ENCODE data around the gene TCF25.
"Not testable (repeated sequence)": the region's sequence is repeated elsewhere in the genome, so short reads cannot be mapped to it uniquely, and the experiment has no call there.

Gene TCF25

DNA sequence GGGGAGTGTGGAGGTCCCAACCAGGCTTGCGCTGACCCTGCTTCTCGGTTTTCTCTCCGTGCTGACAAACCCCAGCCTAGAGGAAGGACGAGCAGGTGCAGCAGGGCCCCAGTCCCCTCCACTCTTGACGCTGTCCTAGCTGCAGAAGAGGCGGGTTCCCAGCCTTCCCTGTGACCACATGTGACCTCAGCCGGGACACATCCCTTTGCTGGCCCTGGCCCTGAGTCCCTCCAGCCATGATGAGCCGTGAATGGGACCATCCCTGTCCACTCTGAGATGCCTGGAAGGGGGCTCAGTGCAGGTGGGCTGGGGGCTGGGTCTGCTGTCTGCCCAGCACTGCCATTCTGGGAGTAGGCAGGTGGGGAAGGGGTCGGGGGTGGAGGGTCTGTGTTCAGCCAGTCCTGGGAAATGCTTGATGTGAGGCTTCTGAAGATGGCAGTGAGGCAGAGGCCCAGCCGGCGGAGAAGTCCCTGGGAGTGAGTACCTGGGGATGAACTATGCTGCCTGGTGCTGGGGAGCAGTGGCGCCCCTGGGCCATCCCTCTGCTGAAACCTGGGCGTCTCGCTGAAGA lies 47.8 kb downstream of the TCF25 start:
- DNase-seq = no peak

DNA sequence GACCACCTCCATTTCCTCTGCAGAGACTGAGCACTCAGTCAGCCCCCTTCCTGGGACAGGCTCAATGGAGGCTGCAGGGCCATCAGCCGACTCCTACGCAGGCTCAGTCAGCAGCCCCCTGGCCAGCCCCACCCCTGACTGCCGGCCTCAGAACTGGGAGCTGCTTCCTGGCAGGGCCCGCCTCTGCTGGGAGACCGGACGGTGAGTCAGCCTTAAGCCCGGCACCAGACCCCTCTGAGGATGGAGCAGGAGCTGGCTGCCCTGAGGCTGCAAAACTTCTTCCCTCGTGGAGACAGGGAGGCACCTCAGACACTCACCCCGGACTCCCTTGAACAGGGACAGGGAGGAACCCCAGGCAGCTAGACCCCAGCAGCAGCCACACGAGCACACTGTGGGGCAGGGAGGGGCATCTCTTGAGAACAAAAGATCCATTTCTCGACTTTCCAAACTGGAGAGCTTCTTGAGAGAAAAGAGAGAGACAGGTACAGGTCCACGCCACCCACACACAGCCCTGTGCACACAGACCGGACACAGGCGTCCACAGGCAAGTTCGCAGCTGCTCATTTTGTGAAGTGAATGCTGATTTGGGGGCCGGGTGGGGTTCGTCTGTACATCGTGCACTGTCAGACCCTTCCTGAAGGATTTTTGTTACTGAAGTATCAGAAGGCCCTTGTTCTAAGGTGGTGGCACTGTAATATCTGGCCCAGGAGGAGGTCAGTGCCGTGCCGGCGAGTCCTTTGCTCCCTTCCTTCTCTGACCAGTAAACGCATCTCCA lies 48.5 kb downstream of the TCF25 start:
- DNase-seq = peak in 1 of 2 donors; percentile 18

DNA sequence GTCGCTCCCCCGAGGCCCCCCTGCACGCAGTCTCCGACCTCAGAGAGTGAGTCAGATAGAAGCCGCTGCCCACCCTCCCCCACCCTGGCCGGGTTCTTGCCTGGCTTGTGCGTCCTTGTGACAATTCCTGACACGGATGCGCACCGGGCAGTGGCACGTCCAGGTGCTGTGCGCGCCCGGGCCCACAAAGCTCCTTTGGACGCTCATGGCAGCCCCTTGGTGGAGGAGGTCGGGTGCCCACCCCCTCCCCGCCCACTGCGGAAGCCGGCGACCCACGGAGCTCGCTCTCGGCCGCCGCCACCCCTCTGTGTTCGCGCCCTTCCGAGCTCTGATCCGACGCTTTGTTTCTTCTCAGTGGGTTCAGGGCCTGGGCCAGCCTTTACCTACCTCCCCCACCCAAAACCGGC lies 49.1 kb downstream of the TCF25 start:
- peak in 1 of 2 donors; percentile 20 for DNase-seq

DNA sequence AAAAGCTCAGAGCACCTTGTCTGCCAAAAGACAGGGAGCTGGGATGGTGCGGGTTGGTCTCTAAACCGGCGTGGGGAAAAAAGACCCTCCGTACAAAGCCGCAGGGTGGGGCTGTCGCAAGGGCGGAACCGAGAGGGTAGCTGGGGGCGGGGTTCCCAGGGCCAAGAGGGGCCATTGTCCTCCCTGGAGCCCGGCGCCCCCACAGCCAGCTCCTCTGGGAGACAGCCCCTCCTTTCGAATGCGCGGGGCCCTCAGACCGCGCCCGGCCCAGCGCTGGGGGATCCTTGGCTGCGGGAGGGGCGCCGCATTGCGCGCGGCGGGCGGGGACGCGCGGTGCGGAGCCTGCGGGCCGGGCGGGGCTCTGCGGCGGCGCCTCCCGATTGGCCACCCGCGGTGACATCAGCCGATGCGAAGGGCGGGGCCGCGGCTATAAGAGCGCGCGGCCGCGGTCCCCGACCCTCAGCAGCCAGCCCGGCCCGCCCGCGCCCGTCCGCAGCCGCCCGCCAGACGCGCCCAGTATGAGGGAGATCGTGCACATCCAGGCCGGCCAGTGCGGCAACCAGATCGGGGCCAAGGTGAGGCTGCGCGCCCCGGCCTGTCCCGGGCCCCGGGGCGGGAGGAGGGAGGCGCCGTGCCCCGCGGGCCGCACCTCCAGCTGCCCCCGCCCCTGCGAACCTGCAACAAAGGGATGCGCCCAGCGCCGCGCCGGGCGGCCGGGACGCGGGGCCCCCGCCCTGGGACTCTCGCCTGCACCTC lies 49.7 kb downstream of the TCF25 start, which contains the start of gene TUBB3:
TSS of gene TUBB3 (plus strand) at position 459 of the 756 bp plus-strand sequence. CDS start at position 519, 60 bp downstream.
- DNase-seq = peak; percentile 23 to 43

DNA sequence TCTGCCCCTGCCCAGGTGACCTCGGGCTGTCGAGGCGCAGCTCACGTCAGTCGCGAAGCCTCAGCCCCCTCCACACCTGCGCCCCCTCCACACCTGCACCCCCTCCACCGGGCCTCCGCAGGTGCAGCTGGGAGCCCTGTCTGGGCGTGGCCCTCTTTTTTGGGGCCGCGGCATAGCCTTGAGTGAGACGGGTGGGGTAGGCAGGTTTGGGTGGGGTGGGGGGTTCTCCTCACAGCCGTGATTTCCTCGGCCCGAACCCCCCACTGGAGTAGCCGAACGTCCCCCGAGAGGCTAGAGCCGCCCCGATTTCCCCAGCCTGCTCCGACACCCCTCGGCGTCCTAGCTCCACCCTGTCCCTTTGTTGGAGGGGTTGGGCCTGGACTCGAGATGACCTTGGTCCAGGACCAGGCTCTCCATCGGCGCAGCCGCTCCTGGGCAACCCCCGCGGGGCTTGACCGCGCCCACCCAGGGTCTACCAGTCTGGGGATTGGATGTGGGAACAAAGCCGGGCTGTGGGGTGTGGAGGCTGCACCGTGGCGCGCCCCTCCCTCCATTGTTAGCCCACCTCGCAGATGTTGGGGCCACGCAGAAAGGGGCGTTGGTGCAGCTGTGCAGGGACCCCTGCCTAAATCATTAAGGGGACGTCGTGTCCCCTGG lies 50.4 kb downstream of the TCF25 start:
- DNase-seq = no peak

DNA sequence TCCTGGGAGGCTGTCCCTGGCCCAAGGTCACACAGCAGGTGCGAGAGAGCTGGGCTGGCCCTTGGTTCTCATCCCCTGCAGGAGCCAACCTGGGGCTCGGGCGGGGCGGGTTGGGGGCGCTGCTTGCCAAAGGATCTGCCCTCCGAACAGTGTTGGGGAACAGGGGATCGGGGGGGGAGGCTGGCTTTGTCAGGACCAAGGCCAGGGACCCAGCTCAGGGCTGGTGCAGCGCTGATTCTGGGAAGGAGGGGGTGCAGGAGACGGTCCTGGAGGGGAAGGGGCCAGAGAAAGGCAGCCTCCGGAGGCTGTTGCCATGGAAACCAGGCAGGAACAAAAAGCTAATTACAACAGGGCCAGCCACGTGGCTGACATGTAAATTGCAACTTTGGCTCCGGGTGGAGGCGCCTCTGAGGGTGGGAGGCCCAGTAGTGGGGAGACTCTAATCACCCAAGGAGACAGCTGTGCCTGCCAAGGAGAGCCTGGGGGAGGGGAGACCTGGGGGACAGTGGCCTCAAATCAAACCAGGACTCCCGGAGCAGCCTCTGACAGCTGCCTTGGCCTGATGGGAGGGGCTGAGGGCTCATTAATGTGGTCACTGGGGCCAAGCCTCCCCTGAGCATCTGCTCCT lies 51.0 kb downstream of the TCF25 start:
- peak; percentile 27 to 50 for DNase-seq

DNA sequence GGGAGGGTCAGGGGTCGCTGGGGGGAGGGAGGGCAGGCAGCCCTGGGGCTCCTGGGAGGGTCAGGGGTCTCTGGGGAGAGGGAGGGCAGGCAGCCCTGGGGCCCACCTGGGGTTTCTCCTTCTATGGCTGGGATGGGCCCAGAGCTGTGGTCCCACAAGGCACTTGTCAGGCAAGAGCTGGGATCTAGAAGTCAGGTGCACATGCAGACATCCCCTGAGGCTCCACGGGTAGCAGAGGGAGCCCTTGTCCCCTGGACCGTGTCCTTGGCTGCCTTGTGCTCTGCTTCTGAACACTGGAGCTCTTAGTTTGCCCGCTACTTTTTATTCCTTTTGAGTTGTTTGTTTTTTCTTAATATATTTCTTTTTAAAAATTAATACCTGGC lies 51.5 kb downstream of the TCF25 start:
- DNase-seq = no peak

DNA sequence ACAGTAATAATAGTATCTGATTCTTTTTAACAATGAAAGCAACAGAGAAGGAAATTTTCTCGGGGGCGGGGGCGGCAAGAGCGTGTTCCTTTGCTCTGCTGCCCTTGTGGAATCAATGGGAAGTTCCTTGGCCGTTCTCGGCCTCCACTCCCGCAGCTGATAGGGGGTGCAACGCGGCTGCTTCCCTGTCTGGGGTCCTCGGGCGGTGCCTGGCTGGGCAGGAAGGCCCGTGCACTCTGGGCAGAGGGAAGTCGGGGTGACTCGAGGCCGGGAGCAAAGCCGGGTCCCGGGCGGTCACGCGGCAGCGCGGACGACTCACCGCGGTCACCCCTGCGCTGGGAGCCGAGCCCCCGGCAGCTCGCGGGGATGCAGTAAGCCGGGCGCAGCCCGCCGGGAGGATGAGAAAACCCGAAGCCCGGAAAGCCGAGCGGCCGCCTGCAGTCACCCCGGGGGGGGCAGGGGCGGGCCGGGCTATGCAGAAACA lies 52.2 kb downstream of the TCF25 start:
- no peak for DNase-seq

DNA sequence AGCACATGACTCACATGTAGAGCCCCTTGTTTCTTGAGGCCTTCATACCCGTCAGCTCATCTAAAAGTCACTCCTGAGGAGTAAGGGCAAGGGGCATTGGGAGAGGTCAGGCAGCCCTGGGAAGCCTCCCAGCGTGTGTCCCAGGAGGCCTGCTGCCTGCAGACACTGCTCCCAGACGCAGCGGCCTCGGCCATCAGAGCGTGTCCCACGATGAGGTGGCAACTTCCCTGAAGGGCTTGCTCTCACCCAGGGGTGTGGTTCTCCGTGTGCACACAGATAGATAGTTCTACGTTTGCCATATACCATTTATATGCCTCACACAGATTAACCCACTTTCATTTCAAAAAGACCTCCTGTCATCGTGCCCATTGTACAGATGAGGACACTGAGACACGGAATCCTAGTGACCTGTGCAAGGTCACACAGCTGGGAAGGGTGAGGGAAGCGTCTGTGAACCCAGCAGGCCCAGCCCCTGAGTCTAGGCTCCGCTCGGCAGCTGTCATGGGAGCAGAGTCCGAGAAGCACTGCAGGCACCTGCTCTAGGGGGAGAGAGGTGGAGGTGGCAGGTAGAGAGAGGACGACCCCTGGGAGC lies 58.0 kb downstream of the TCF25 start:
- DNase-seq = no peak

DNA sequence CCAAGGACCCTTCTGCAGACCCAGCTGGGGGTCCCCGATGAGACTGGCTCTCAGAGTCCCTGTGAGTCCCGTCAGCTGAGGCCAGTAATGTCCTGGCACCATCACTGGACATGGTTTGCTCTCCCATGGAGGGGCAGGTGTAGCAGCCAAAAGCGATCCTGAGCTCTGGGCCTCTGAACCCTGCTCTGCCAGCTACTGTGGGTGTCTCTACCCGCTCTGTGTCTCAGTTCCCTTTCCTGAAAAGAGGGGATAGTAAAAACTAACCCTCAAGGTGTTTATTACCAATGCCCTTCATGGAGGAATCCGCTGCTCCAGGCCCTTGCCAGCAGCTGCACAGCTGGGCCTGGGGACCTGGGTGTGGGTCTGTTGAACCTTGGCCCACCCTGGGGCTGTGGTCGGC lies 58.6 kb downstream of the TCF25 start:
- no peak for DNase-seq

DNA sequence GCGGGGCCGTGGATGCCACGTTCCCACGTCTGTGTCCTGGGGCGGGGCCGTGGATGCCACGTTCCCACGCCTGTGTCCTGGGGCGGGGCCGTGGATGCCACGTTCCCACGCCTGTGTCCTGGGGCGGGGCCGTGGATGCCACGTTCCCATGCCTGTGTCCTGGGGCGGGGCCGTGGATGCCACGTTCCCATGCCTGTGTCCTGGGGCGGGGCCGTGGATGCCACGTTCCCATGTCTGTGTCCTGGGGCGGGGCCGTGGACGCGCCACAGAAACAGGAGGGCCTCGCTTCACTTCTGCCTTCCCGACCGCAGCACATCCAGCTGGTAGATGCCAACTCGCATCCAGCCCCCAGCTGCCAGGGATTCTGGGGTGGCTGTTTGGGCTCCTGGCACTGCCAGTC lies 60.6 kb downstream of the TCF25 start:
- not testable (repeated sequence) for DNase-seq

DNA sequence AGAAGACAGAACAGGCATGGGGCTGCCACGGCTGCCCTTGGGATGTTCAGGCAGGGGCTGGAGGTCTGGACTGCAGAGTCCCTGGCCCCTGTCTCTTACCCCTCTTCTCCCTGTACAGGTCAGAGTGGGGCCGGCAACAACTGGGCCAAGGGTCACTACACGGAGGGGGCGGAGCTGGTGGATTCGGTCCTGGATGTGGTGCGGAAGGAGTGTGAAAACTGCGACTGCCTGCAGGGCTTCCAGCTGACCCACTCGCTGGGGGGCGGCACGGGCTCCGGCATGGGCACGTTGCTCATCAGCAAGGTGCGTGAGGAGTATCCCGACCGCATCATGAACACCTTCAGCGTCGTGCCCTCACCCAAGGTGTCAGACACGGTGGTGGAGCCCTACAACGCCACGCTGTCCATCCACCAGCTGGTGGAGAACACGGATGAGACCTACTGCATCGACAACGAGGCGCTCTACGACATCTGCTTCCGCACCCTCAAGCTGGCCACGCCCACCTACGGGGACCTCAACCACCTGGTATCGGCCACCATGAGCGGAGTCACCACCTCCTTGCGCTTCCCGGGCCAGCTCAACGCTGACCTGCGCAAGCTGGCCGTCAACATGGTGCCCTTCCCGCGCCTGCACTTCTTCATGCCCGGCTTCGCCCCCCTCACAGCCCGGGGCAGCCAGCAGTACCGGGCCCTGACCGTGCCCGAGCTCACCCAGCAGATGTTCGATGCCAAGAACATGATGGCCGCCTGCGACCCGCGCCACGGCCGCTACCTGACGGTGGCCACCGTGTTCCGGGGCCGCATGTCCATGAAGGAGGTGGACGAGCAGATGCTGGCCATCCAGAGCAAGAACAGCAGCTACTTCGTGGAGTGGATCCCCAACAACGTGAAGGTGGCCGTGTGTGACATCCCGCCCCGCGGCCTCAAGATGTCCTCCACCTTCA lies 61.5 kb downstream of the TCF25 start:
- DNase-seq = no peak

DNA sequence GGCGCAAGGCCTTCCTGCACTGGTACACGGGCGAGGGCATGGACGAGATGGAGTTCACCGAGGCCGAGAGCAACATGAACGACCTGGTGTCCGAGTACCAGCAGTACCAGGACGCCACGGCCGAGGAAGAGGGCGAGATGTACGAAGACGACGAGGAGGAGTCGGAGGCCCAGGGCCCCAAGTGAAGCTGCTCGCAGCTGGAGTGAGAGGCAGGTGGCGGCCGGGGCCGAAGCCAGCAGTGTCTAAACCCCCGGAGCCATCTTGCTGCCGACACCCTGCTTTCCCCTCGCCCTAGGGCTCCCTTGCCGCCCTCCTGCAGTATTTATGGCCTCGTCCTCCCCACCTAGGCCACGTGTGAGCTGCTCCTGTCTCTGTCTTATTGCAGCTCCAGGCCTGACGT lies 62.2 kb downstream of the TCF25 start:
- not testable (repeated sequence) for DNase-seq

DNA sequence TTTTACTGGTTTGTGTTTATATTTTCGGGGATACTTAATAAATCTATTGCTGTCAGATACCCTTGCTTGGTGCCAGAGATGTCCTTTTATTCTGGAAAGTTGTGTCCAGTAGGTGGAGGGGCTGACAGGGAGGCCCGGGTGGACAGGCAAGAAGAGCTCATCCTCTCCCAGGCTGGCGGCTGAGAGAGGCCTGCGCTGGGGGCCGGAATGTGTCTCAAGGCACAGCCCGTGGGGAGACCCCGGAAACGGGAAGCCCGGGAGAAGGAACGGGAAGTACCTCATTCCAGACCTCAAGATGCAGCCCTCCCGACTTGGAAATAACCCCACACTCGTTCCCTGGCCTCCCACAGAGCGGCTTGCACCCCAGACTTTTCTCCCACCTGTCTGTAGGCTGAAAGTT lies 62.6 kb downstream of the TCF25 start:
- DNase-seq = no peak

DNA sequence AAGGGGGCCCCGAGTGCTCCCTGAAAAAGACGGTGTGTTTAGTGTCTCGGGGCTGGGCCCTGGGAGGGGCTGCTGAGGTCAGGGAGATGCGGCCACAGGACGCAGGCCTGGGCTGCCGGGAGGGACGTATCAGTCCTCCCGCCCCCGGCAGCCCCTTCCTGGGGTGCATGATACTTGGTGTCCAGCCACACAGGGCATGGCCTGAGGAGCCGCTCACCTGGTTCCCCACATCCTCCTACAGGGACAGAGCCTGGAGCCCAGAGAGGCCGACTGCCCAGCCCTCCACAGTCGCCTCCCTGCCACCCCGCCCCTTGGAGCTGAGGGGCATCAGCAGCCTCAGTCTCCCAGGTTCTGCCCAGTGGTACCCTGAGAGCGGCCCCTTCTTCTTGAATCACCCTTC lies 63.1 kb downstream of the TCF25 start:
- DNase-seq = no peak

DNA sequence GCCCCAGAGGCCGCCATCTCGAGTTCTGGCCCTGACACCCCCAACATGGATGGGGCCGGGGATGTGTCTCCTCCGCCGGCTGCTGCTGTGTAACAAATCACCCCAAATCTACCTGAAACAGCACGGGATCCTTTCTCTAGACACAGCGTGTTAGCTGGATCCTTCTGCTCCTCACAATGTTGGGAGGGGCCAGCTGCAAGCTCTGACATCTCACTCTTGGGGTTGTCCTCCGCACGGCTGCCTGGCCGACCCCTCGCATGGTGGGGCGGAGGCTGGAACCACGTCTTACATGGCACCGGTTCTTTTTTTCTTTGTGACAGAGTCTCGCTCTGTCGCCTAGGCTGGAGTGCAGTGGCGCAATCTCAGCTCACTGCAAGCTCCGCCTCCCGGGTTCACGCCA lies 63.6 kb downstream of the TCF25 start:
- DNase-seq = no peak

DNA sequence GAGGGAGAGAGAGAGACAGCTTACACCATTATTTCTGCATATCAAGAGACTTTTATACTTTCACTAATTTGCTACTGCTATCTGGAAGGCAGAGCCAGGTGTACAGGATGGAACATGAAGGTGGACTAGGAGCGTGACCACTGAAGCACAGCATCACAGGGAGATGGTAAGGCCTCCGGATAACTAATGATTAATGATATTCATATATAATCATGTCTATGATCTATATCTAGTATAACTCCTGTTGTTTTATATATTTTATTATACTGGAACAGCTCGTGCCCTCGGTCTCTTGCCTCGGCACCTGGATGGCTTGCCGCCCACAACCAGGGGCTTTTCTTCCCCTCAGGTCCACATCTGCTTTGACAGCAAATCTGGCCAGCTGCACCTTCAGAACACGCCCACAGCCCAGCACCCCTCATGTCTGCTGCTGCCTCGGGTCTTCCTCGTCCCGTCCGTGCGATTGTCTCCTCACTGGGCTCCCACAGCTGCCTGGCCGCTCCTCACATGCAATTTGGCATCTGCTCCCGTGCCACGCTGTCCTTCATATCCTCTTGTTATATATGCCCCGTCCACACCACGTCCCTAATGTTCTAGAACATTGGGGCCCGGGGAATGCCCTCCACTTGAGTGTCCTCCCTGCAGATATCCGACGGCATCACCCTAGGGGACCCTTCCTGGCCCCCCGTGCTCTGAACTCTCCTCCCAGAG lies 64.9 kb downstream of the TCF25 start:
- no peak for DNase-seq

DNA sequence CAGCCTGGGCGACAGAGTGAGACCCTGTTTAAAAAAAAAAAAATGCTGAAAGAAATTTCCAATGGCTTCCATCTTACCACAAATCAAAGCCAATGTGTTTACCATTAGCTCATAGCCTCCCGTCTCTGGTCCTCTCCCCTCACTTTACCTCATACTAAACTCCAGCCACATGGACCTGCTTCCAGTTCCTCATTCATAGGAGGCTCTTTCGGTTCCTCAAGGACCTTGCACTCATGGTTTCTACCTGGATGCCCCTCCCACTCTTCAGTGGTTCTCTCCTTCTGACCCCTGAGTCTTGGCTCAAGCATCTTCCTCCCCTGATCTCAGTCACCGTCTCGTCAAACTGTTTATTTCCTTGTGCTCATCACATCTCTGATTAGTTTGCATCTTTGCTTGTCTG lies 71.4 kb downstream of the TCF25 start:
- DNase-seq = no peak

DNA sequence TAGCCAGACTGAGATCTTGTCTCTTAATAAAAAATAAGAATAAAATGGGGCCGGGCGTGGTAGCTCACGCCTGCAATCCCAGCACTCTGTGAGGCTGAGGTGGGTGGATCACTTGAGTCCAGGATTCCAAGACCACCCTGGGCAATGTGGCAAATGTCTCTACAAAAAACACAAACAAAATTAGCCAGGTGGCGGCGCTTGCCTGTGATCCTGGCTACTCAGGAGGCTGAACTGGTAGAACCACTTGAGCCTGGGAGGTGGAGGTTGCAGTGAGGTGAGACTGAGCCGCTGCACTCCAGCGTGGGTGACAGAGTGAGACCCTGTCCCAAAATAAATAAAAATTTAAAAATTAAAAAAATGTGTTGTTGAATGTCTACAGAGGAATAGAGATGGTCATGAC lies 72.3 kb downstream of the TCF25 start:
- DNase-seq = no peak

DNA sequence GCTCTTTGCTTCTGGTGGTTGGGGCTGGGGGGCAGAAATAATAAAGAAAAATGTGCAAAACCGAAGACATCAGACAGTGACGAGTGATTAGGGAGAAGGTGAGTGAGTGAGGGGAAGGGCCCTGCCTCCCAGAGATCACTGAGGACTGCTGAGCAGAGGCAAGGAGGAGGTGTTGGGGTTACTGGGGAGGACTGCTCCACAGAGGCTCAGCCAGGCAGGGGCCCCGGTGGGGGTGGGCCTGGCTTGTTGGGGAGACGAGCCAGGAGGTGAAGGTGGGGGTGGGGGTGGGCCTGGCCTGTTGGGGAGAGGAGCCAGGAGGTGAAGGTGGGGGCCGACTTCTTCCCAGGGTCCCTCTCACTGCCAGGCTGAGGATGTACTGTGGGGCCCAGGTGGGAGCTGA lies 73.1 kb downstream of the TCF25 start:
- no peak for DNase-seq

Measured in CD4-positive, alpha-beta T cell treated with Interferon alpha-2 for 1 hour (primary cell).